SJCRH30 (cell line): ENCODE data around the gene PDCD1. TPM values are rescaled to one million over a fixed set of nuclear protein-coding genes. Genes with fewer than 3 reads are reported as not detected.
"Not testable (repeated sequence)": the region's sequence is repeated elsewhere in the genome, so short reads cannot be mapped to it uniquely, and the experiment has no call there.

Experiments
- DNase-seq, 2 experiments: peaks; one replicate each; pipeline ENCODE4 v3.0.0-alpha.2; 2015 to 2020
- H3K27ac ChIP-seq: fragments of 250-450 bp; sonication (Bioruptor Pico); 2 replicates; pipeline ENCODE4 v1.5.1; 2020; ENCODE audit warnings: mild to moderate bottlenecking, moderate library complexity
- H3K27me3 ChIP-seq: fragments of 250-450 bp; sonication (Bioruptor Pico); 2 replicates; pipeline ENCODE4 v1.5.1; 2020; ENCODE audit warnings: mild to moderate bottlenecking, moderate library complexity
- H3K36me3 ChIP-seq: fragments of 250-450 bp; sonication (Bioruptor Pico); 2 replicates; pipeline ENCODE4 v1.5.1; 2020; ENCODE audit warnings: mild to moderate bottlenecking, moderate library complexity
- H3K4me1 ChIP-seq: fragments of 250-450 bp; sonication (Bioruptor Pico); 2 replicates; pipeline ENCODE4 v1.5.1; 2020; ENCODE audit warnings: mild to moderate bottlenecking, moderate library complexity
- H3K4me3 ChIP-seq: fragments of 250-450 bp; sonication (Bioruptor Pico); 2 replicates; pipeline ENCODE4 v1.5.1; 2020; ENCODE audit warnings: mild to moderate bottlenecking, moderate library complexity
- H3K9me3 ChIP-seq: fragments of 250-450 bp; sonication (Bioruptor Pico); replicated peaks from 2 replicates; pipeline ENCODE4 v1.5.1; 2020; ENCODE audit warnings: mild to moderate bottlenecking, moderate library complexity
- total RNA-seq: library from RNA; depleted of rRNA; stranded (reverse); fragments of >200 nt; shearing (Covaris generic); gene quantifications from 2 replicates; pipeline ENCODE4 v1.2.3, GENCODE V29; 2014

The PDCD1 gene
- total RNA-seq, 1 experiment from 2014 or later, result 0.08 TPM

GRCh38 chr2:241818229-241818942 lies 40.3 kb downstream of the PDCD1 start:
- H3K4me3 ChIP-seq, result no peak overlapping the region
- peaks cover 1% of the 10 kb centered on the region; the same call in 1 of the 2 replicates for H3K4me1 ChIP-seq
- no peak for DNase-seq
- 0 out of 2 replicates have a peak, but pooled peaks cover 3% of the 10 kb centered on the region for H3K9me3 ChIP-seq
- no peaks in the 10 kb centered on the region for H3K27me3 ChIP-seq
- no peak overlapping the region for H3K27ac ChIP-seq
- H3K36me3 ChIP-seq, result no peaks in the 10 kb centered on the region

- H3K4me1 ChIP-seq, H3K36me3 ChIP-seq, DNase-seq, H3K4me3 ChIP-seq, H3K27me3 ChIP-seq, H3K9me3 ChIP-seq, H3K27ac ChIP-seq: not testable (repeated sequence)
These were observed 40.9 kb downstream of the PDCD1 start for GRCh38 chr2:241817821-241818215.

- H3K4me1 ChIP-seq, result peaks cover 11% of the 10 kb centered on the region
- no peak for DNase-seq
- H3K4me3 ChIP-seq, result no peak overlapping the region
- no peaks in the 10 kb centered on the region for H3K9me3 ChIP-seq
- no peaks in the 10 kb centered on the region for H3K27me3 ChIP-seq
- no peaks in the 10 kb centered on the region for H3K36me3 ChIP-seq
- H3K27ac ChIP-seq, result no peak overlapping the region
These were observed 41.4 kb downstream of the PDCD1 start for GRCh38 chr2:241817126-241817820.

GRCh38 chr2:241816431-241817121 lies 42.1 kb downstream of the PDCD1 start:
- Histone ChIP-seq H3K9me3 (no peaks in the 10 kb centered on the region), H3K27ac (no peak overlapping the region), H3K4me3 (no peak overlapping the region), H3K27me3 (no peaks in the 10 kb centered on the region), H3K36me3 (no peaks in the 10 kb centered on the region), H3K4me1 (peaks cover 12% of the 10 kb centered on the region)
- DNase-seq, result no peak

- H3K36me3 ChIP-seq, result no peaks in the 10 kb centered on the region
- H3K9me3 ChIP-seq, result no peaks in the 10 kb centered on the region
- H3K4me1 ChIP-seq, result peaks cover 12% of the 10 kb centered on the region
- no peak for DNase-seq
- no peak overlapping the region for H3K27ac ChIP-seq
- H3K27me3 ChIP-seq, result no peaks in the 10 kb centered on the region
- no peak overlapping the region for H3K4me3 ChIP-seq
These were observed 42.9 kb downstream of the PDCD1 start for GRCh38 chr2:241815477-241816430.

DNA sequence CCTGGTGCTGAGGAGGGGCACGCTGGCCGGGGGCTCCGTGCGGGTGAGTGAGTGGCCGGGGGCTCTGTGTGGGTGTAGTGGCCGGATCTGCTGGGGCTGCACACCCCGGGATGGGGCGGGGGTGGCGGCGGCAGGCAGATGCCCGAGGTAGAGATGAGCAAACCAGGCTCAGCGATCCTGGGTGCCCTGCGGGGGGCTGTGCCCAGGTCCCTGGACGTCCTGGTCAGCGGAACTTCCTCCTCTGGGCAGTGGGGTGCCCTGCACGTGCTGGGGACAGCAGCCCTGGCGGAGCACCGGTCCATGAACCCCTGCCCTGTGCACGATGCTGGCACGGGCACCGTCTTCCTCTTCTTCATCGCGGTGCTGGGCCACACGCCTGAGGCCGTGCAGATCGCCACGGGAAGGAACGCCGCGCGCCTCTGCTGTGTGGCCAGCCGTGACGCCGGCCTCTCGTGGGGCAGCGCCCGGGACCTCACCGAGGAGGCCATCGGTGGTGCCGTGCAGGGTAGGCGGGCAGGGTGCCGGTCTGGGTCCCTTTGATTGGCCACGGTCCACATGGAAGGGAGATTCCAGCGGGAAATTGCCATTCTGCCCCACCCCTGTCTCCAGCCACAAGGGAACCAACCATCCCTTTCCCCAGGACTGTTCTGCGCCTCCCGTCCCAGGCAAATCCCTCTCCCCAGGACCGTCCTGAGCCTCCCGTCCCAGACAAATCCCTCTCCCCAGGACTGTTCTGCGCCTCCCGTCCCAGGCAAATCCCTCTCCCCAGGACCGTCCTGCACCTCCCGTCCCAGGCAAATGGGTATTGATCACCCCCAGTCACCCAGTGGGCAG lies 43.8 kb downstream of the PDCD1 start:
- DNase-seq, result no peak

DNA sequence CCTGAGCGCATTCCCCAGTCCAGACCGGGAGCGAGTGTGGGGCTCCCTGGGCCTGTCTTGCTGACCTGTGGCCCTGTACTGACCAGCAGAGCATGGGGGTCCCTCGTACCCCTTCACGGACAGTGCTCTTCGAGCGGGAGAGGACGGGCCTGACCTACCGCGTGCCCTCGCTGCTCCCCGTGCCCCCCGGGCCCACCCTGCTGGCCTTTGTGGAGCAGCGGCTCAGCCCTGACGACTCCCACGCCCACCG lies 44.4 kb downstream of the PDCD1 start:
- 0 out of 2 replicates have a peak, but pooled peaks cover 5% of the 10 kb centered on the region for H3K27me3 ChIP-seq
- H3K36me3 ChIP-seq, result no peaks in the 10 kb centered on the region
- H3K9me3 ChIP-seq, result no peaks in the 10 kb centered on the region
- no peak for DNase-seq
- no peak overlapping the region for H3K4me3 ChIP-seq
- peaks cover 12% of the 10 kb centered on the region for H3K4me1 ChIP-seq
- no peak overlapping the region for H3K27ac ChIP-seq

More for the DNA sequence above, 43.8 kb downstream of the PDCD1 start:
- Histone ChIP-seq H3K4me3 (no peak overlapping the region), H3K9me3 (no peaks in the 10 kb centered on the region), H3K4me1 (peaks cover 12% of the 10 kb centered on the region), H3K36me3 (no peaks in the 10 kb centered on the region), H3K27ac (no peak overlapping the region), H3K27me3 (no peaks in the 10 kb centered on the region)

DNA sequence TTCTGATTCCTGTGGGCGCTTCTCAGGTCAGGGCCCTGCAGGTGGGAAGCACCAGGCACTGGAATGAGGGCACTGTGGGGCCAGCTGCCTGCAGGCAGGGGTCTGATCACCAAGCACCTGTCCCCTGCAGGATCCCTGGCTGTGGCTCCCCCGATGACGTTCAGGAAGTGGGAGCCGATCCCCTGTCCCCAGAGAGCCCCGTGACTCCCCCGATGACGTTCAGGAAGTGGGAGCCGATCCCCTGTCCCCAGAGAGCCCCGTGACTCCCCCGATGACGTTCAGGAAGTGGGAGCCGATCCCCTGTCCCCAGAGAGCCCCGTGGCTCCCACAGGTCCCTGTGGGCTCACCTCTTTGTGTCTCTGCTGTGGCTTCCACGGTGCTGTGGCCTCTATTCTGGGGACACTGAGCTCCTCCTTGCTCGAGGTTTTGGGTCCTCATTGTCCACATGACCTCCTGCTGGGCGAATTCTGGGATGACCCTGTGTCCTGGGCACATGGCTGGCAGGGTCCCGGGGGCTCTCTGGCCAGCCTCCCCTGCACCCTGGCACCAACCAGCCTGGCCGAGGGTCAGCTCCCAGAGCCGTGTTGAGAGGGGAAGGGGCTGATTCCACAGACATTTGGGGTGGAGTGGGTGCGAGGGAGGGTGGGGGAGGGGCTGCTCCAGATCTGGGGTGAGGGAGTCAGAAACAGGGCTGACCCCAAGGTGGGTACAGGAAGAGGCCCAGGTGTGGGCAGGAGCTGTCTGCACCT lies 44.9 kb downstream of the PDCD1 start:
- Histone ChIP-seq H3K36me3 (no peaks in the 10 kb centered on the region), H3K27ac (peak overlapping the region; percentile 30; the same call in 1 of the 2 replicates), H3K27me3 (0 out of 2 replicates have a peak, but pooled peaks cover 7% of the 10 kb centered on the region), H3K4me1 (peaks cover 12% of the 10 kb centered on the region), H3K4me3 (peak overlapping the region; percentile 2; the same call in 1 of the 2 replicates), H3K9me3 (no peaks in the 10 kb centered on the region)
- DNase-seq, result peak in 1 of 2 experiments; percentile 53

GRCh38 chr2:241812730-241813643 lies 45.7 kb downstream of the PDCD1 start:
- Histone ChIP-seq H3K36me3 (no peaks in the 10 kb centered on the region), H3K4me3 (peak overlapping the region; percentile 2; the same call in 1 of the 2 replicates), H3K27ac (peak overlapping the region; percentile 32; the same call in 1 of the 2 replicates), H3K4me1 (peaks cover 17% of the 10 kb centered on the region), H3K9me3 (no peaks in the 10 kb centered on the region), H3K27me3 (0 out of 2 replicates have a peak, but pooled peaks cover 7% of the 10 kb centered on the region)
- peak; percentile 85 to 95 for DNase-seq

DNA sequence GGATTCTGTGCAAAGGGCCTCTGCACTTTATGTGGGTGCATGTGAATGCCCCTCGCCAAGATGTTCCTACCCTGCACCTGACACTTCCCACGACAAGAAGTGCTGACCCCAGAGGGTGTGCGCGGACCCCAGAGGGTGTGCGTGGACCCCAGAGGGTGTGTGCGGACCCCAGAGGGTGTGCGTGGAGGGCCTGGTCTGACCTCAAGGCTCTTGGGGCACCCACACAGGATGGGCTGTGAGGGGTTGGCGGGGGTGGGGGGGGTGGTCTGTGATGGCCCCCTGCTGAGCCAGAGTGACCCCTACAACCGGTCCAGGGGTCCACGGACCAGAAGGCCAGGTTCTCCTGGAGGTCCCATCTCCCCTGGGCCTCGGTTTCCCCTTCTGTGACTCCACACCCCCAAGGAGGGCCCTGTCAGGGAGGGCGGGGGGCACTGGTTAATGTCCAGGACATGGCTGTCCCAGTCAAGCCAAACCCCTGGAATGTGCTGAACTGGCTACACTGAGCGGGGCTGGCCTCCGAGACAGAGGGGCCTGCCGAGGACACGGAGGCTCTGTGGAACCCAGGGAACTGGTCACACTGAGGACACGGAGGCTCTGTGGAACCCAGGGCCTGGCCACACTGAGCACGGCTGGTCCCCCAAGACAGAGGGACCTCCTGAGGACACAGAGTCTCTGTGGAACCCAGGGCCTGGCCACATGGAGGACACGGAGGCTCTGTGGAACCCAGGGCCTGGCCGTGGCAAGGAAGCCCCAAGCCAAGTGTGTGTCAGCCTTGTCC lies 46.6 kb downstream of the PDCD1 start:
- H3K9me3 ChIP-seq, result no peaks in the 10 kb centered on the region
- H3K4me1 ChIP-seq, result peaks cover 17% of the 10 kb centered on the region
- DNase-seq, result no peak
- no peaks in the 10 kb centered on the region for H3K36me3 ChIP-seq
- H3K4me3 ChIP-seq, result no peak overlapping the region
- peak overlapping the region; percentile 32; the same call in 1 of the 2 replicates for H3K27ac ChIP-seq
- H3K27me3 ChIP-seq, result 0 out of 2 replicates have a peak, but pooled peaks cover 7% of the 10 kb centered on the region

DNA sequence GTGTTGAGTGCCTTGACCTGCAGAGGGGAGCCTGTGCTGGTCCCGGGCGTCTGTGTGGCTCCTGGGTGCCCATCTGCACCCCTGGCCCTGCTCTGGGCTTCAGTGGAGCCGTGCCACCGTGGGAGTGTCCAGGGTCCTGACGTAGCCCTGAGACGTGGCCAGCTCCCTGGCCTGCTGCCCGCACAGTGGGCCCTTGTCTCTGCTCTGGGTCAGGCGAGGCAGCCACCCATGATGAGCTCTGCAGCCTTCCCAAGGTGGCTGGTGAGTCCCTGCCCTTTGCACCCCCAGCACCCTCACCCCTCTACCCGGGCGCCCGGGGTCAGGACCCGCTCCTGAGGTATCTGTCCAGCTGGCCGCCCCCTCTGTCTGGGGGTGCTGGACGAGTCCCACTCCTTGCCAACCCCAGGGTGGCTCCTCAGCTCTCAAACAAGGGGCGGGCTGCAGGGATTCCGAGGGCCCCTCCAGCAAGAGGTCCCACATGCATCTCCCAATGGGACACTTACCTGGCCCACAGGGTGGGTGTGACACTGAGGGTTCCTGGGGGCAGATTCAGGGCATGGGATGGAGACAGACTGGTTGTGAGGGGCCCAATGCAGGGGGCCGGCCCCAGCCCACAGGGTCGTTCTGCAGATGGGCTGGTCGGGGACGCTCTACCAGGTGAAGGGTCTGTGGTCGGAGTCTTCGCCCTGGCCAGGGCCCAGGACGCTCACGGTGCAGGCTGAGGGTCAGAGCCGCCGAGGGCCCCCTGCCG lies 47.3 kb downstream of the PDCD1 start:
- Histone ChIP-seq H3K4me3 (no peak overlapping the region), H3K27ac (no peak overlapping the region), H3K36me3 (no peaks in the 10 kb centered on the region), H3K27me3 (0 out of 2 replicates have a peak, but pooled peaks cover 7% of the 10 kb centered on the region), H3K9me3 (no peaks in the 10 kb centered on the region), H3K4me1 (peaks cover 17% of the 10 kb centered on the region)
- no peak for DNase-seq
